HG02798 (cell line): ENCODE data around the gene MSRB2.
"Not testable (repeated sequence)": the region's sequence is repeated elsewhere in the genome, so short reads cannot be mapped to it uniquely, and the experiment has no call there.

ENCODE experiments used
- ATAC-seq: cut with Tn5 transposase; IDR thresholded peaks from one replicate; pipeline ENCODE4 v1.9.1; 2021; ENCODE audit warnings: mild to moderate bottlenecking; ENCODE audit not compliant: unreplicated experiment, poor library complexity

The MSRB2 gene

GRCh38 chr10:23095404-23095965, at the start of gene MSRB2:
Gene MSRB2 (plus strand): TSS chr10:23095579. CDS start chr10:23095609, 30 bp downstream.
- ATAC-seq = peak; percentile 85

GRCh38 chr10:23046027-23046426, 49.4 kb upstream of the MSRB2 start:
- ATAC-seq = no peak

GRCh38 chr10:23047201-23048050, 48.0 kb upstream of the MSRB2 start:
- ATAC-seq = no peak

GRCh38 chr10:23048191-23048590, 47.2 kb upstream of the MSRB2 start:
- ATAC-seq = no peak

GRCh38 chr10:23051278-23051677, 44.1 kb upstream of the MSRB2 start:
- no peak for ATAC-seq

- ATAC-seq = no peak
Measured at GRCh38 chr10:23051855-23052331, 43.5 kb upstream of the MSRB2 start.

- ATAC-seq = no peak
Measured at GRCh38 chr10:23053036-23053435, 42.3 kb upstream of the MSRB2 start.

- no peak for ATAC-seq
Measured at GRCh38 chr10:23055424-23056185, 39.8 kb upstream of the MSRB2 start.

GRCh38 chr10:23056186-23056579, 39.2 kb upstream of the MSRB2 start:
- ATAC-seq = no peak

- no peak for ATAC-seq
Measured at GRCh38 chr10:23058366-23058765, 37.0 kb upstream of the MSRB2 start.

GRCh38 chr10:23060918-23061317, 34.5 kb upstream of the MSRB2 start:
- ATAC-seq = no peak

- ATAC-seq = no peak
Measured at GRCh38 chr10:23063045-23063972, 32.1 kb upstream of the MSRB2 start.

- ATAC-seq = no peak
Measured at GRCh38 chr10:23063973-23064812, 31.2 kb upstream of the MSRB2 start.

- ATAC-seq = not testable (repeated sequence)
Measured at GRCh38 chr10:23064813-23065114, 30.6 kb upstream of the MSRB2 start.

GRCh38 chr10:23065181-23065948, 30.0 kb upstream of the MSRB2 start:
- ATAC-seq = no peak

- ATAC-seq = no peak
Measured at GRCh38 chr10:23067337-23067736, 28.0 kb upstream of the MSRB2 start.

- peak; percentile 54 for ATAC-seq
Measured at GRCh38 chr10:23067939-23068775, 27.2 kb upstream of the MSRB2 start.
